HEK293 (cell line): ENCODE results near the gene NRSN2.
"Not testable (repeated sequence)": the region's sequence is repeated elsewhere in the genome, so short reads cannot be mapped to it uniquely, and the experiment has no call there.

Experiments used
- CTCF ChIA-PET: fragments of 350-600 bp; formaldehyde crosslinking; extraction: SDS; loops from one replicate; lab custom pipeline; 2021; ENCODE audit warnings: antibody characterized with exemption; lab: Yijun Ruan, JAX
- POLR2A ChIA-PET: fragments of 300-600 bp; formaldehyde crosslinking; extraction: SDS; loops from one replicate; lab custom pipeline; 2020; ENCODE audit warnings: antibody characterized with exemption, inconsistent platforms; lab: Yijun Ruan, JAX
- H3K27ac ChIP-seq: fragments of 200-500 bp; sonication (Bioruptor generic); 2 replicates; pipeline ENCODE4 v1.5.1; 2014; ENCODE audit warnings: low read depth, low read length, control low read depth, inconsistent platforms; ENCODE audit errors: extremely low read depth
- H3K36me3 ChIP-seq, 2 experiments: fragments of 200-500 bp in 1 of 2; sonication (Bioruptor generic) in 1 of 2; 1 replicate in 1 of 2; 2 replicates in 1 of 2; pipeline ENCODE4 v1.5.1; 2014 to 2017; ENCODE audit warnings: inconsistent platforms in 2 of 2, low read length in 2 of 2; ENCODE audit not compliant: control insufficient read depth in 2 of 2, insufficient read depth in 1 of 2
- H3K4me1 ChIP-seq: fragments of 200-500 bp; sonication (Bioruptor generic); 2 replicates; pipeline ENCODE4 v1.5.1; 2014; ENCODE audit warnings: mild to moderate bottlenecking, low read length, inconsistent platforms; ENCODE audit not compliant: control insufficient read depth, insufficient read depth
- H3K4me3 ChIP-seq: 2 replicates; pipeline ENCODE4 v1.5.1; 2011; ENCODE audit warnings: low read depth, mild to moderate bottlenecking, control low read depth, low read length, moderate library complexity
- H3K9me3 ChIP-seq: fragments of 200-500 bp; sonication (Bioruptor generic); 2 replicates; pipeline ENCODE4 v1.5.1; 2014; ENCODE audit warnings: low read depth, low read length, inconsistent platforms; ENCODE audit not compliant: control insufficient read depth, insufficient read depth
- GLI4 ChIP-seq: fragments of 450-650 bp; formaldehyde crosslinking; IDR thresholded peaks from 2 replicates; pipeline ENCODE4 v1.5.1; 2016; ENCODE audit warnings: missing biosample characterization, missing genetic modification characterization
- KLF7 ChIP-seq: fragments of 450-650 bp; formaldehyde crosslinking; IDR thresholded peaks from 2 replicates; pipeline ENCODE4 v1.5.1; 2016; ENCODE audit warnings: missing biosample characterization, missing genetic modification characterization, borderline replicate concordance
- PBX3 ChIP-seq: sonication (generic); formaldehyde crosslinking; IDR thresholded peaks from 2 replicates; pipeline ENCODE4 v1.8.1; 2022; ENCODE audit warnings: mild to moderate bottlenecking, moderate library complexity, missing genetic modification reagents
- ZBTB7A ChIP-seq: fragments of 450-650 bp; formaldehyde crosslinking; IDR thresholded peaks from 2 replicates; pipeline ENCODE4 v1.5.1; 2016; ENCODE audit warnings: low read depth, missing biosample characterization, missing genetic modification characterization
- ZNF121 ChIP-seq: fragments of 450-650 bp; formaldehyde crosslinking; IDR thresholded peaks from 2 replicates; pipeline ENCODE4 v1.5.1; 2016; ENCODE audit warnings: missing biosample characterization, missing genetic modification characterization
- ZNF223 ChIP-seq: fragments of 450-650 bp; formaldehyde crosslinking; IDR thresholded peaks from 2 replicates; pipeline ENCODE4 v1.5.1; 2016; ENCODE audit warnings: missing biosample characterization, missing genetic modification characterization
- ZNF274 ChIP-seq, 2 experiments: fragments of 200-500 bp in 1 of 2; fragments of 450-650 bp in 1 of 2; sonication (Bioruptor generic) in 1 of 2; formaldehyde crosslinking in 1 of 2; IDR thresholded peaks; 2 replicates each; pipeline versions ENCODE4 v1.5.1 to v1.6.1; 2014 to 2016; ENCODE audit warnings: borderline replicate concordance in 1 of 2, inconsistent platforms in 1 of 2, low read length in 1 of 2, missing biosample characterization in 1 of 2, missing genetic modification characterization in 1 of 2
- ZNF433 ChIP-seq: fragments of 450-650 bp; formaldehyde crosslinking; IDR thresholded peaks from 2 replicates; pipeline ENCODE4 v1.5.1; 2016; ENCODE audit warnings: missing biosample characterization, missing genetic modification characterization, low read depth
- ZNF48 ChIP-seq: fragments of 450-650 bp; formaldehyde crosslinking; IDR thresholded peaks from 2 replicates; pipeline ENCODE4 v1.5.1; 2016; ENCODE audit warnings: missing biosample characterization, missing genetic modification characterization
- ZNF654 ChIP-seq: fragments of 450-650 bp; formaldehyde crosslinking; IDR thresholded peaks from 2 replicates; pipeline ENCODE4 v1.5.1; 2016; ENCODE audit warnings: low read depth, missing biosample characterization, missing genetic modification characterization
- ZNF664 ChIP-seq: fragments of 450-650 bp; formaldehyde crosslinking; IDR thresholded peaks from 2 replicates; pipeline ENCODE4 v1.5.1; 2016; ENCODE audit warnings: missing biosample characterization, missing genetic modification characterization
- TF ChIP-seq, protein P1 (sequence below): fragments of 450-650 bp; formaldehyde crosslinking; IDR thresholded peaks from 2 replicates; pipeline ENCODE4 v1.5.1; 2016; ENCODE audit warnings: missing biosample characterization, missing genetic modification characterization

The NRSN2 gene

DNA sequence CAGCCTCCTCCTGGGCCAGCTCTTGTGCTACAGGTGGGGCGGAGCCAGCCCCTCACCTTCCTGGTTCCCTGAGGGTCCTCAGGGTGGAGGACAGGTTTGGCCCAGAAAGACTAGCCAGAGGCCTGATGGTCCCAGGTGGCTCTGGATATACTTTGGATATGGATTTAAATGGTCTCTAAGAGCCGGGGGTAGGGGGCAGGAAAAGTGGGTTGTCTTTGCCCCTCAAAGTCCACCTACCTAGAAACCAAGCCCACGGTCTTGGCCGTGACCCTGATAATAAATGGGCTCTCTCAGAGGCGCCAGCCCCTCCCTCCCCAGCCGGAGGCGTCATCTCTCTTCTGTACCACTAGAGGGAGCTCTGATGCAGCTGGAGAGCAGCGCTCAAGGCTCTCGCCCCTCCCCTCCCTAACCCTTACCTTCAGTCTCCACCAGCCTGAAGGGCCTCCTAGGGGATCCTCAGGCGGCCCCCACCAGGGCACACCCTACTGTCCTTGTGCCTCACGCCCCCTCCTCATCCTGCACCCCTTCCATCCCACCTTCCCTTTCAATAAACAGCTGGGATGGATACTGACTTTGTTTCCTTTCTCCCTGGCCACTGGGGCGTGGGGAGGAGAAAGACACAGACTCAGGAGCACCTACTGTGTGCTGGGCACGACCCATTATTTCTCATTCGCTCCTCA, 7.5 kb downstream of the NRSN2 start (continued):
- no peak for TF ChIP-seq ZNF664 (tag by site-specific recombination)
- TF ChIP-seq, all 188 proteins: peak for 20

GRCh38 chr20:356154-356553, 9.2 kb downstream of the NRSN2 start:
- POLR2A ChIA-PET = interaction anchor here (0.7 to 1.4 kb wide), 4 partner anchors 9 to 75 kb away, joined by 3 to 4 read pairs (median 3); partner anchors contain the start of gene TRIB3
- H3K4me1 ChIP-seq, H3K9me3 ChIP-seq, H3K4me3 ChIP-seq, H3K36me3 ChIP-seq, H3K27ac ChIP-seq: not testable (repeated sequence)
- CTCF ChIA-PET = interaction anchor here (0.8 to 5.4 kb wide), 10 partner anchors 18 to 383 kb away, joined by 3 to 88 read pairs (median 8); no protein-coding TSS in a partner anchor
- 0 out of 2 replicates have a peak, but pooled peaks have one; percentile 7 for TF ChIP-seq ZNF654 (tag by site-specific recombination)

GRCh38 chr20:356745-357144, 9.8 kb downstream of the NRSN2 start:
- ChIA-PET POLR2A (interaction anchor here (1.0 to 1.4 kb wide), 3 partner anchors 9 to 75 kb away, joined by 3 to 4 read pairs (median 3); partner anchors contain the start of gene TRIB3), CTCF (interaction anchor here (1.0 to 5.1 kb wide), 3 partner anchors 51 to 382 kb away, joined by 3 to 88 read pairs (median 3); no protein-coding TSS in a partner anchor)
- H3K4me1 ChIP-seq = no peaks in the 10 kb centered on the region
- no peaks in the 10 kb centered on the region for H3K9me3 ChIP-seq
- H3K4me3 ChIP-seq = no peak overlapping the region
- TF ChIP-seq ZBTB7A (tag by site-specific recombination) = no peak
- no peak for TF ChIP-seq ZNF274 (IDR thresholded peaks at IDR 0.05; ENCODE audit: low read length)
- TF ChIP-seq ZNF274 (tag by site-specific recombination; IDR thresholded peaks at IDR 0.05; ENCODE audit: borderline replicate concordance) = no peak
- TF ChIP-seq ZNF433 (tag by site-specific recombination) = no peak
- no peak for TF ChIP-seq KLF7
- no peak for TF ChIP-seq GLI4 (tag by site-specific recombination)
- no peak for TF ChIP-seq ZNF223
- TF ChIP-seq PBX3 = no peak
- H3K27ac ChIP-seq = no peak overlapping the region
- peaks cover 0 to 5% of the 10 kb centered on the region in 2 experiments; a peak in 2 of 3 replicates for H3K36me3 ChIP-seq

- no peak overlapping the region for H3K4me3 ChIP-seq
- CTCF ChIA-PET = interaction anchor here (0.6 to 1.1 kb wide), 2 partner anchors 121 to 160 kb away, joined by 4 to 5 read pairs; no protein-coding TSS in a partner anchor
- TF ChIP-seq ZNF121 (tag by site-specific recombination) (0 out of 2 replicates have a peak, but pooled peaks have one; percentile 54), ZNF48 (tag by site-specific recombination) (no peak)
- TF ChIP-seq, protein P1, sequence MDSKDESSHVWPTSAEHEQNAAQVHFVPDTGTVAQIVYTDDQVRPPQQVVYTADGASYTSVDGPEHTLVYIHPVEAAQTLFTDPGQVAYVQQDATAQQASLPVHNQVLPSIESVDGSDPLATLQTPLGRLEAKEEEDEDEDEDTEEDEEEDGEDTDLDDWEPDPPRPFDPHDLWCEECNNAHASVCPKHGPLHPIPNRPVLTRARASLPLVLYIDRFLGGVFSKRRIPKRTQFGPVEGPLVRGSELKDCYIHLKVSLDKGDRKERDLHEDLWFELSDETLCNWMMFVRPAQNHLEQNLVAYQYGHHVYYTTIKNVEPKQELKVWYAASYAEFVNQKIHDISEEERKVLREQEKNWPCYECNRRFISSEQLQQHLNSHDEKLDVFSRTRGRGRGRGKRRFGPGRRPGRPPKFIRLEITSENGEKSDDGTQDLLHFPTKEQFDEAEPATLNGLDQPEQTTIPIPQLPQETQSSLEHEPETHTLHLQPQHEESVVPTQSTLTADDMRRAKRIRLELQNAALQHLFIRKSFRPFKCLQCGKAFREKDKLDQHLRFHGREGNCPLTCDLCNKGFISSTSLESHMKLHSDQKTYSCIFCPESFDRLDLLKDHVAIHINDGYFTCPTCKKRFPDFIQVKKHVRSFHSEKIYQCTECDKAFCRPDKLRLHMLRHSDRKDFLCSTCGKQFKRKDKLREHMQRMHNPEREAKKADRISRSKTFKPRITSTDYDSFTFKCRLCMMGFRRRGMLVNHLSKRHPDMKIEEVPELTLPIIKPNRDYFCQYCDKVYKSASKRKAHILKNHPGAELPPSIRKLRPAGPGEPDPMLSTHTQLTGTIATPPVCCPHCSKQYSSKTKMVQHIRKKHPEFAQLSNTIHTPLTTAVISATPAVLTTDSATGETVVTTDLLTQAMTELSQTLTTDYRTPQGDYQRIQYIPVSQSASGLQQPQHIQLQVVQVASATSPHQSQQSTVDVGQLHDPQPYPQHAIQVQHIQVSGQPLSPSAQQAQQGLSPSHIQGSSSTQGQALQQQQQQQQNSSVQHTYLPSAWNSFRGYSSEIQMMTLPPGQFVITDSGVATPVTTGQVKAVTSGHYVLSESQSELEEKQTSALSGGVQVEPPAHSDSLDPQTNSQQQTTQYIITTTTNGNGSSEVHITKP (tag by site-specific recombination) = peak; percentile 41; the same call in 1 of the 2 replicates
- no peaks in the 10 kb centered on the region; the same call in 1 of the 2 replicates for H3K4me1 ChIP-seq
- POLR2A ChIA-PET = no interaction called here
- H3K27ac ChIP-seq = no peak overlapping the region
- H3K9me3 ChIP-seq = no peaks in the 10 kb centered on the region
- no peaks in the 10 kb centered on the region; a peak in 1 of 3 replicates for H3K36me3 ChIP-seq
Observed at GRCh38 chr20:358891-359555, 12.1 kb downstream of the NRSN2 start.
